Renal cortical epithelial cell (primary cell): ENCODE data around the gene FBXL2. TPM values are rescaled to one million over a fixed set of nuclear protein-coding genes. Genes with fewer than 3 reads are reported as not detected.
"Not testable (repeated sequence)": the region's sequence is repeated elsewhere in the genome, so short reads cannot be mapped to it uniquely, and the experiment has no call there.

Experiments
- DNase-seq: peaks from one replicate; pipeline ENCODE4 v3.0.0-alpha.2; 2011; ENCODE audit warnings: low read depth
- total RNA-seq: library from RNA; depleted of rRNA; stranded (reverse); fragments of >200 nt; gene quantifications from 2 replicates; pipeline ENCODE4 v1.2.3, GENCODE V29; 2014

Gene FBXL2
- total RNA-seq, 1 donor from 2014 or later: 38.1 TPM

DNA sequence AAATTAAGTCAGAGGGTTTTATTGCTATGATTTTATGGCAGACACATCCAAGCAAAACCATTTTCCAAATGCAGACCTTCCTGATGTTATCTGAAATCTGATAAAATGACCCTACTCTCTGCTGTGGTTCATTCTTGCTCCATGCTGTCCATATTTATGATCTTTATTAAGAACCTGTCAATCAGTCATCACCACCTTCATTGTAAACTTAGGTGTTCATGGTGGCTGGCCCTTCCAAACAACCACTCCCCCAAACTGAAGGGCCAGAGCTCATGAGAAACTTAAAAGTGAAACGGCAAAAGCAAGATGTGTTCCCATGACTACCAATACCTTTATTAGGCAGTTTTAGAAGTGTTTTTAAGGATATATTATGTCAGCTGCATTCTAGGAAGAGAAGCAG, 109.4 kb downstream of the FBXL2 start:
- DNase-seq: no peak

GRCh38 chr3:33388374-33389100, 111.3 kb downstream of the FBXL2 start:
- peak; percentile 54 for DNase-seq

- DNase-seq: no peak
Observed at GRCh38 chr3:33389908-33390307, 112.7 kb downstream of the FBXL2 start.

DNA sequence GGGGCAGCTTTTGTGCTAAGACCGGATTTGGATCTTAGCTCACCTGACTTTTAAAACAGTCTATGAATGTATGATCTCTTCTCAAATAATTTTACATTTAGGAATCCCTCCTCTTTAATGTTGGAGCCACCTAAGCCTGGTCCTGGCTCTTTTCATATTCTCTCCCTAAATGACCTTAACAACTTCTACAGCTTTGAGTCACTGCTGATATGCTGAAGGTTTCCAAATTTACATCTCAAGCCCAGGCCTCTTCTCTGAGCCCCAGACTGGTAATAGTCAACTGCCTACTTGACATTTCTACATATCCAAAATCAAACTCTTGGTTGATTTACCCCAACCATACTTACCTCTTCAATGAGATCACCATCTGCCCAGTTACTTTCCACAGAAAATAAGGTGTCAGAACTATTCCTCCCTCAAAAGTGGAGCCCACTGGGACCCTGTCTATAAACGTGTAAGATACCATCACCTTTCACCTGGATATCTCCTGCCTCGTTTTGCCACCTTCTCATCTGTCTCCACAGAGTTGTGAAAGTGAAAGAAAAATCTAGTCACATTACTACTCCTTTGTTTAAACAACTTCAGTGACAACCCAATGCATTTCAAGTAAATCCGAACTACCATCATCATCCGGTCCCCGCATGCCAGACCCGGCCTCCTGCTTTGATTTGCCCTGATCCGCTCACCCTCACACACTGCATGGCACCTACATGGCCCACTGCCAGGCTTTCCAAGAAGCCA, 114.2 kb downstream of the FBXL2 start:
- DNase-seq: no peak

DNA sequence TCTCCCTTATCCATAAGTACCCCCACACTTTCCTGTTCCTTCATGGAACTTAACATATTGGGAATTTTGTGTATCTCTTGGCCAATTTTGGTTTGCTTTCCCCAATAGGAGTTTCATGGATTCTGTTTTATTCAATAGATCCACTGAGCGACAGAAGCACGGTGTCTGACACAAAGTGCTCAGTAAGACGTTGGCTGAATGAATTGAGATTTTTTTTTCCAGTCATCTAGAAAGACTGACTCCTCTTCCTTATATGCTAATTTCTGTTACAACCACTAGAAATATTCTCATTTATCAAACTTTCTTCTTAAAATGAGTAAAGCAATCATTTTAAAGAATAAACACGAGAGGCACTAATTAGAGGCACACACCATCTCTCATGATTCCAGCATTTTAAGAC, 114.9 kb downstream of the FBXL2 start:
- DNase-seq: no peak

- DNase-seq: peak; percentile 71
Observed at GRCh38 chr3:33392703-33393125, 115.5 kb downstream of the FBXL2 start.

DNA sequence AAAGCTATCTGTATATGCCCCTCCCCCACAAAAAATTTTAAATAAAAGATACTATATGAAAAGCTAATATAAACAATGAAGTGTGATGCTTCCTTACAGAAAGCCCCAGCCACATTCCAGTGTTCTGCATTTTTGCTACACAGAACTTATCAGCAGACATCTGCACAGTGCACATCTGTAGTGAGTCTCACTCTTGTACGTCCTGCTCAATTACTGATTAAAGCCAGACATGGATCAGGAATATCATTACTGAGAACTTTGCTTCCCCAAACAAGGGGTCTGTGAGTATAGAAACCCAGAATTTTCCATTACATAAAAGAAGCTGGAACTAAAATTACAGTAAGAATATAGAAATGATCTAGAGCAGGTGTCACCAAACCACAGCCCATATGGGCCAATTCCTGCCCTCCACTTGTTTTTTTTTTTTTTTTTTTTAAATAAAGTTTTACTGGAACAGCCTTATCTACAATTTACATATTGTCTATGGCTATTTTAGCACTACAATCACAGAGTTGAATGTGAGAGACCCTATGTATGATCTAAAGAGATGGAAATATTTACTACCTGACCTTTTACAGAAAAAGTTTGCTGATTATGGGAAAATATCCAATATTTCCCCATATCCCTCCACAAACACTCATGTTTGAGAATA, 117.3 kb downstream of the FBXL2 start:
- DNase-seq: no peak

- no peak for DNase-seq
Observed at GRCh38 chr3:33395900-33396299, 118.7 kb downstream of the FBXL2 start.

GRCh38 chr3:33398410-33398809, 121.2 kb downstream of the FBXL2 start:
- DNase-seq: no peak

GRCh38 chr3:33401781-33402180, 124.5 kb downstream of the FBXL2 start:
- DNase-seq: no peak

- DNase-seq: no peak
Observed at GRCh38 chr3:33402936-33403335, 125.7 kb downstream of the FBXL2 start.

- DNase-seq: no peak
Observed at GRCh38 chr3:33403756-33404155, 126.5 kb downstream of the FBXL2 start.

- not testable (repeated sequence) for DNase-seq
Observed at GRCh38 chr3:33410816-33411215, 133.6 kb downstream of the FBXL2 start.

DNA sequence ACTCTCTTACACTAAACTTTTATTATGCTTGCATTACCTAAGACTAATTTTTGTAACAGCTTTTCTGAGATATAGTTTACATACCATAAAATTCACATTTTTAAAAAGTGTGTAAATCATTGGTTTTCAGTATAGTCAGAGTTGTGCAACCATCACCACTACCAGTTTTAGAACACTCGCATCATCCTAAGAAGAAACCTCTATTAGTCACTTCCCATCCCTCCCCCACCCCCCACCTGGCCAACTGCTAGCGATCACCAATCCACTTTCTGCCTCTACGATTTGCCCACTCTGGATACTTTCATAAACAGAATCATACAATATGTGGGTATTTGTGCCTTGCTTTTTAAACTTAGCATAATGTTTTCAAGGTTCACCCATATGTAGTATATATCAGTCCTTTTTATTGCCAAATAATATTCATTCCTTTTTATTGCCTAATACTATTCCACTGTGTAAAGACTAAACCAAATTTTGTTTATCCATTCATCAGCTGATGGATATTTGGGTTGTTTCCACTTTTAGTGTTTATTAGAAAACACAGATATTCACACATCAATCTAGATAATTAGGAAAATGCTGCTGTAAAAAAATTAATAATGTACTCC, 139.9 kb downstream of the FBXL2 start:
- no peak for DNase-seq

- DNase-seq: no peak
Observed at GRCh38 chr3:33419948-33420347, 142.7 kb downstream of the FBXL2 start.

DNA sequence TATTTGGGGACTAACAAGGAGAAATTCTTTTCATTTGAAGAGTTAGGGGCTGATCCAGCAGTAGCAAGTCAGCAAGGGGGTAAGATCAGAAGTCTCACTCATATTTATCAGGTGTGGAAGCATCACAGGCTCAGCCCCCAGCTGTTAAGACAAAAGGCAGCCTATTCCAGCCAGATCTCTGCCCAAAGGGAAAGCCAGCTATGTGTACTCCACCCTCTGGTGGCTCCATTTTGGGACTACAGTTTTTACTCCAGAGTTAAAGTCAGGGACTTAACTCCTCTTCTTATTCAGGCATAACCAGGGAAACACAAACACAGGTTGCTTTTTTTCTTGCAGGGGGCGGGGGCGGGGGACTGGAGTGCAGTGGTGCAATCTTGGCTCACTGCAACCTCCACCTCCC, 143.7 kb downstream of the FBXL2 start:
- DNase-seq: no peak

GRCh38 chr3:33424606-33425452, 147.6 kb downstream of the FBXL2 start:
- DNase-seq: no peak

DNA sequence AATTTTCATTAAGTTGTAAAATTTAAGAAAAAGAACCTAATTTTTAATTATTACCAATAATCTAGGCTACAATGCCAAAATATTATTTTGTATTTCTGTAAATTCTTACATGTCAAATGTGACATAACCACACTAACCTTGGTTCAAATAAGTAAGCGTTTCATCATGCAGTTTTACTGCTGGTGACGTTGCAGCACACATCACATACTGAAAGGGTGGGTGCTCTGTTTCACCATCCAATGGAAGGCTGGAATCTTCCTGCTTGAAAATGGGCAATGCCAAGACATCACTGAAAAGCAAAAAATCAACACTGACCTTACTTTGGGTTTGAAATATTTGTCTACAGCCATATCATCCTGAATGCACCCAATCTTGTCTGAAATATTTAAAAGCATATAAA, 148.2 kb downstream of the FBXL2 start:
- DNase-seq: no peak

- no peak for DNase-seq
Observed at GRCh38 chr3:33426068-33426467, 148.8 kb downstream of the FBXL2 start.

DNA sequence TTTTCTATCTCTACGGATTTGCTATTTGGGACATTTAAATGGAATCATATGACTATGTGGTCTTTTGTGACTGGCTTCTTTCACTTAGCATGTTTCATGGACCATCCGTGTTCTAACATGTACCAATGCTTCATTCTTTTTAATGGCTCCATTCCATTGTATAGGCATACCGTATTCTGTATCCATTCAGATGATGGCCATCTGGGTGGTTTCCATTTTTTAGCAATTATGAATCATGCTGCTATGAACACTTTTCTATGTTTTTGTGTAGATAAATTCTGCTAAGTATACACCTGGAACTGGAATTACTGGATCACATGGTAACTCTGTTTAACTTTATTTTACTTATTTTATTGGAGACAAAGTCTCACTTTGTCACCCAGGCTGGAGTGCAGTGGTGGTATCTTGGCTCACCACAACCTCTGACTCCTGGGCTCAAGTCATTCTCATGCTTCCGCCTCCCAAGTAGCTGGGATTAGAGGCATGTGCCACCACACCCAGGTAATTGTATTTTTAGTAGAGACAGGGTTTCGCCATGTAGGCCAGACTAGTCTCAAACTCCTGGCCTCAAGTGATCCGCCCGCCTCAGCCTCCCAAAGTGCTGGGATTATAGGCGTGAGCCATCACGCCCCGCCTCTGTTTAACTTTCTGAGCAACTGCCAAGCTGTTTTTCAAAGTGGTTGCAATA, 149.5 kb downstream of the FBXL2 start:
- DNase-seq: no peak

- no peak for DNase-seq
Observed at GRCh38 chr3:33428734-33429133, 151.5 kb downstream of the FBXL2 start.
